OCI-LY1 (cell line): ENCODE data around the gene SOX30.

Experiments used
- H2AFZ ChIP-seq: fragments of 200-600 bp; sonication (generic), shearing (Covaris generic); 2 replicates; pipeline ENCODE4 v1.6.0; 2014; ENCODE audit warnings: antibody characterized with exemption, mild to moderate bottlenecking, low read length
- H3F3A ChIP-seq: fragments of 200-600 bp; sonication (generic), shearing (Covaris generic); 2 replicates; pipeline ENCODE4 v1.6.0; 2014; ENCODE audit warnings: mild to moderate bottlenecking, antibody characterized with exemption, low read length, moderate library complexity; ENCODE audit not compliant: insufficient read depth
- H3K27ac ChIP-seq: fragments of 200-600 bp; sonication (generic); 2 replicates; pipeline ENCODE4 v1.5.1; 2014; ENCODE audit warnings: low read length, mixed run types, mild to moderate bottlenecking, low read depth; ENCODE audit not compliant: poor library complexity, severe bottlenecking
- H3K27me3 ChIP-seq: fragments of 200-600 bp; sonication (generic); 2 replicates; pipeline ENCODE4 v1.6.0; 2014; ENCODE audit warnings: antibody characterized with exemption, mild to moderate bottlenecking, low read length, moderate library complexity; ENCODE audit not compliant: insufficient read depth
- H3K36me3 ChIP-seq: fragments of 200-600 bp; sonication (generic); 2 replicates; pipeline ENCODE4 v1.6.1; 2014; ENCODE audit warnings: mild to moderate bottlenecking, antibody characterized with exemption, low read length, moderate library complexity, mixed read lengths; ENCODE audit not compliant: insufficient read depth
- H3K4me1 ChIP-seq: fragments of 200-600 bp; sonication (generic); 2 replicates; pipeline ENCODE4 v1.5.1; 2014; ENCODE audit warnings: mild to moderate bottlenecking, low read length, moderate library complexity; ENCODE audit not compliant: insufficient read depth, severe bottlenecking
- H3K4me2 ChIP-seq: fragments of 200-600 bp; sonication (generic), shearing (Covaris generic); 2 replicates; pipeline ENCODE4 v1.6.1; 2014; ENCODE audit warnings: low read length
- H3K4me3 ChIP-seq: fragments of 200-600 bp; sonication (generic); 2 replicates; pipeline ENCODE4 v1.5.1; 2014; ENCODE audit warnings: low read length, low read depth, mild to moderate bottlenecking, mixed read lengths; ENCODE audit not compliant: poor library complexity, severe bottlenecking
- H3K79me2 ChIP-seq: fragments of 200-600 bp; shearing (Covaris generic); 2 replicates; pipeline ENCODE4 v1.6.1; 2016; ENCODE audit warnings: mixed run types, low read length, mixed read lengths; ENCODE audit not compliant: insufficient read depth
- H3K9ac ChIP-seq: fragments of 200-600 bp; sonication (generic), shearing (Covaris generic); 2 replicates; pipeline ENCODE4 v1.6.1; 2014; ENCODE audit warnings: mild to moderate bottlenecking, low read length, mixed read lengths
- H3K9me2 ChIP-seq: fragments of 200-600 bp; sonication (generic), shearing (Covaris generic); 2 replicates; pipeline ENCODE4 v1.6.1; 2014; ENCODE audit warnings: low read depth, mild to moderate bottlenecking, low read length, mixed read lengths
- H3K9me3 ChIP-seq: fragments of 200-600 bp; shearing (Covaris generic); 2 replicates; pipeline ENCODE4 v1.6.1; 2014; ENCODE audit warnings: low read length, mixed read lengths
- H4K20me1 ChIP-seq: fragments of 200-600 bp; sonication (generic), shearing (Covaris generic); 2 replicates; pipeline ENCODE4 v1.6.0; 2016; ENCODE audit warnings: mild to moderate bottlenecking, low read length; ENCODE audit not compliant: insufficient read depth
- CTCF ChIP-seq: fragments of 200-600 bp; sonication (generic), shearing (Covaris generic); IDR thresholded peaks from 2 replicates; pipeline ENCODE4 v1.5.1; 2017; ENCODE audit warnings: mild to moderate bottlenecking, antibody characterized with exemption, low read length, moderate library complexity, mixed read lengths
- EZH2 ChIP-seq: fragments of 200-600 bp; sonication (generic), shearing (Covaris generic); IDR thresholded peaks from 2 replicates; pipeline ENCODE4 v1.8.0; 2017; ENCODE audit warnings: borderline replicate concordance, mixed run types, mild to moderate bottlenecking, antibody characterized with exemption, low read length, moderate library complexity, mixed read lengths

SOX30 gene

GRCh38 chr5:157611571-157612476 lies 40.4 kb downstream of the SOX30 start:
- Histone ChIP-seq H3K27ac (no peak overlapping the region), H2AFZ (no peak overlapping the region), H3K9me3 (peaks cover 4% of the 10 kb centered on the region; the same call in 1 of the 2 replicates), H3K4me1 (no peaks in the 10 kb centered on the region), H3K27me3 (no peaks in the 10 kb centered on the region), H4K20me1 (no peaks in the 10 kb centered on the region), H3K36me3 (no peaks in the 10 kb centered on the region), H3K4me2 (no peak overlapping the region), H3K79me2 (no peaks in the 10 kb centered on the region), H3K4me3 (no peak overlapping the region), H3K9ac (no peak overlapping the region), H3F3A (no peaks in the 10 kb centered on the region), H3K9me2 (no peaks in the 10 kb centered on the region)
- no peak for TF ChIP-seq CTCF
- TF ChIP-seq EZH2, result no peak

- Histone ChIP-seq H3K4me1 (no peaks in the 10 kb centered on the region), H3K27me3 (no peaks in the 10 kb centered on the region), H3K4me2 (no peak overlapping the region), H3K36me3 (no peaks in the 10 kb centered on the region), H3K4me3 (no peak overlapping the region), H3F3A (no peaks in the 10 kb centered on the region), H3K9me3 (peaks cover 4% of the 10 kb centered on the region; the same call in 1 of the 2 replicates), H4K20me1 (no peaks in the 10 kb centered on the region), H2AFZ (no peak overlapping the region), H3K27ac (no peak overlapping the region), H3K79me2 (no peaks in the 10 kb centered on the region), H3K9ac (no peak overlapping the region), H3K9me2 (no peaks in the 10 kb centered on the region)
- TF ChIP-seq CTCF, result no peak
- no peak for TF ChIP-seq EZH2
These were observed 41.2 kb downstream of the SOX30 start for GRCh38 chr5:157610990-157611389.

GRCh38 chr5:157608972-157609565 lies 43.2 kb downstream of the SOX30 start:
- Histone ChIP-seq H3K79me2 (no peaks in the 10 kb centered on the region), H3K4me3 (no peak overlapping the region), H3K4me1 (no peaks in the 10 kb centered on the region), H4K20me1 (no peaks in the 10 kb centered on the region), H3K36me3 (no peaks in the 10 kb centered on the region), H3K27me3 (no peaks in the 10 kb centered on the region), H3F3A (no peaks in the 10 kb centered on the region), H3K27ac (no peak overlapping the region), H2AFZ (no peak overlapping the region), H3K9ac (no peak overlapping the region), H3K9me2 (no peaks in the 10 kb centered on the region), H3K4me2 (no peak overlapping the region), H3K9me3 (peaks cover 4% of the 10 kb centered on the region; the same call in 1 of the 2 replicates)
- TF ChIP-seq CTCF (no peak), EZH2 (no peak)
